GM12892 (cell line): ENCODE data around the gene LRP2.

Experiments
- POLR2A ChIP-seq: IDR thresholded peaks from 2 replicates; pipeline ENCODE4 v1.6.1; 2011; ENCODE audit warnings: low read depth, low read length, control low read depth
- TAF1 ChIP-seq: IDR thresholded peaks from 2 replicates; pipeline ENCODE4 v1.6.1; 2011; ENCODE audit warnings: low read depth, mild to moderate bottlenecking, control low read depth, low read length, borderline replicate concordance

- TF ChIP-seq POLR2A (no peak), TAF1 (no peak)
Measured at GRCh38 chr2:169086893-169087467, 275.4 kb downstream of the LRP2 start.
